Effector memory CD8-positive, alpha-beta T cell (primary cell): ENCODE data around the gene ARFIP1.
A peak's percentile ranks its signal among the peaks of the same experiment; 100 is the strongest.
"Not testable (repeated sequence)": the region's sequence is repeated elsewhere in the genome, so short reads cannot be mapped to it uniquely, and the experiment has no call there.

Experiments used
- ATAC-seq: fragments of 150-1000 bp; cut with Tn5 transposase; replicated peaks from 2 replicates; pipeline ENCODE4 v1.10.0; 2021; ENCODE audit warnings: mild to moderate bottlenecking, moderate library complexity
- DNase-seq, 3 experiments: peaks; one replicate each; pipeline ENCODE4 v3.0.0; 2021
- H3K27ac Mint-ChIP-seq, 2 donors: one replicate each; pipeline ENCODE4 v1.8.0; 2022; ENCODE audit warnings: mild to moderate bottlenecking in 2 of 2, mixed read lengths in 2 of 2, moderate library complexity in 2 of 2
- H3K27me3 Mint-ChIP-seq, 2 donors: one replicate each; pipeline ENCODE4 v1.8.0; 2022; ENCODE audit warnings: mixed read lengths in 2 of 2
- H3K36me3 Mint-ChIP-seq: one replicate; pipeline ENCODE4 v1.8.0; 2022; ENCODE audit warnings: mild to moderate bottlenecking, moderate library complexity, mixed read lengths; ENCODE audit not compliant: insufficient read depth
- H3K4me1 Mint-ChIP-seq, 2 donors: one replicate each; pipeline ENCODE4 v1.8.0; 2022; ENCODE audit warnings: low read depth in 2 of 2, mixed read lengths in 2 of 2
- H3K4me3 Mint-ChIP-seq, 2 donors: one replicate each; pipeline ENCODE4 v1.8.0; 2022; ENCODE audit warnings: mild to moderate bottlenecking in 2 of 2, mixed read lengths in 2 of 2, moderate library complexity in 2 of 2
- H3K9me3 Mint-ChIP-seq, 2 donors: one replicate each; pipeline ENCODE4 v1.8.0; 2022; ENCODE audit warnings: mixed read lengths in 2 of 2

ARFIP1 gene

DNA sequence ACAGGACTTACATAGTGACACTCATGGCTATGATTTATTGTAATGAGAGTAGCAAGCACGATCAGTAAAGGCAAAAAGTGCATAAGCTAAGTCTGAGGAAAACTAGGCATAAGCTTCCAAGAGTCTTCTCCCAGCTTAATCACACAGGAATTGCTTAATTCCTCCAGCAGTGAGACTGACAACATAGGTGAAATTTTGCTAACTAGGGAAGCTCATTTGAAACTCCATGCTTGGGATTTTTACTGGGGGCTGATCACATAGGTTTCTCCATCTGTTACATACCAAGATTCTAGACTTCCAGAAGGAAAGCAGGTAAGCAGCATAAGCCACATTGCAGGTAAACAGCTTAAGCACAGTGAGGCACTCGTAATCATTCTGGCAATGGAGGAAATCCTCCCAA lies 84.6 kb downstream of the ARFIP1 start:
- no peaks in the 10 kb centered on the region for H3K27me3 Mint-ChIP-seq
- H3K36me3 Mint-ChIP-seq: no peaks in the 10 kb centered on the region
- no peaks in the 10 kb centered on the region for H3K4me1 Mint-ChIP-seq
- no peak overlapping the region for H3K27ac Mint-ChIP-seq
- no peaks in the 10 kb centered on the region for H3K9me3 Mint-ChIP-seq
- ATAC-seq (no peak), DNase-seq (no peak)
- no peak overlapping the region for H3K4me3 Mint-ChIP-seq

DNA sequence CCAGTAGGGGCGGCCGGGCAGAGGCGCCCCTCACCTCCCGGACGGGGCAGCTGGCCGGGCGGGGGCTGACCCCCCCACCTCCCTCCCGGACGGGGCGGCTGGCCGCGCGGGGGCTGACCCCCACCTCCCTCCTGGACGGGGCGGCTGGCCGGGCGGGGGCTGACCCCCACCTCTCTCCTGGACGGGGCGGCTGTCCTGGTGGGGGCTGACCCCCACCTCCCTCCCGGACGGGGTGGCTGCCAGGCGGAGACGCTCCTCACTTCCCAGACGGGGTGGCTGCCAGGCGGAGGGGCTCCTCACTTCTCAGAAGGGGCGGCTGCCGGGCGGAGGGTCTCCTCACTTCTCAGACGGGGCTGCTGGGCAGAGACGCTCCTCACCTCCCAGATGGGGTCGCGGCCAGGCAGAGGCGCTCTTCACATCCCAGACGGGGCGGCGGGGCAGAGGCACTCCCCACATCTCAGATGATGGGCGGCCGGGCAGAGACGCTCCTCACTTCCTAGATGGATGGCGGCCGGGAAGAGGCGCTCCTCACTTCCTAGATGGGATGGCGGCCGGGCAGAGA lies 86.8 kb downstream of the ARFIP1 start:
- not testable (repeated sequence) for ATAC-seq, DNase-seq, H3K27me3 Mint-ChIP-seq, H3K9me3 Mint-ChIP-seq, H3K4me3 Mint-ChIP-seq, H3K4me1 Mint-ChIP-seq, H3K36me3 Mint-ChIP-seq, H3K27ac Mint-ChIP-seq

DNA sequence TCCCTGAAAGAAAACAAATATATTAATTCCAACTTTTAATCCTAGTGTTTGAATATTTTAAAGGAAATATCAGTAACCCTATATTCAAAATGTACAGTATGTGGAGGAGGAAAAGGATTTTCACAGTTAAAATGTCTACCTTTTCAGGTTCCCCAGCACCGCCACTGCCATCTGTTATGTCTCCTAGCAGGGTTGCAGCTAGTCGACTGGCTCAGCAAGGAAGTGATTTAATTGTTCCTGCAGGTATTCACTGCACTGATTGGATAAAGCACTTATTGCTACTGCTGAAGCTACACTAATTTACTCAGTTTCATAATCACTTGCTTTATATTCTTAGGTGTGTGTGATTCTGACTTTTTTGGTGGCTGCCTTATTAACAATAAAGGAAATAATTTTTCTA lies 90.9 kb downstream of the ARFIP1 start:
- ATAC-seq (no peak), DNase-seq (no peak)
- H3K4me3 Mint-ChIP-seq: no peak overlapping the region
- no peaks in the 10 kb centered on the region for H3K9me3 Mint-ChIP-seq
- no peak overlapping the region for H3K27ac Mint-ChIP-seq
- H3K36me3 Mint-ChIP-seq: peaks cover 3% of the 10 kb centered on the region
- no peaks in the 10 kb centered on the region for H3K4me1 Mint-ChIP-seq
- no peaks in the 10 kb centered on the region for H3K27me3 Mint-ChIP-seq

DNA sequence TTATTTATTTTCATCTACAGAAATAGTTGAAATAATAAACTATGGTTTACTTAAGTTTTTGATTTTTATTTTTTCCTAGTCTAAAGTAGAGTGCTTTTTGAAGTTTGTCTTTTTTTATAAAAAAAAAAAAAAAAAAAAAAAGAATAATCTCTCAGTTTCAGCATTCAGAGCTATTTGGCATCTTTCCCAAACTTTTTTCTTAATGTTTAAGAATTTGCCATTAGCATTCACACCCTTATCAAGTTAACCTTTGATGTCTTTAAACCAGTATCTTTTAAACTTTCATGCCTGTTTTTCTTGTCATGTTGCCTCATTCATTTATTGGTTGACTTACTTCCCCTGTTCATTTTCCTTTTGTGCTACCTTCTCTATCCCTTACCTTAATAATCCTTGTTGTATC lies 95.5 kb downstream of the ARFIP1 start:
- no peak for ATAC-seq
- H3K4me1 Mint-ChIP-seq: no peaks in the 10 kb centered on the region
- H3K36me3 Mint-ChIP-seq: peaks cover 9% of the 10 kb centered on the region
- no peak overlapping the region for H3K27ac Mint-ChIP-seq
- H3K4me3 Mint-ChIP-seq: no peak overlapping the region
- no peak for DNase-seq
- no peaks in the 10 kb centered on the region for H3K27me3 Mint-ChIP-seq
- no peaks in the 10 kb centered on the region for H3K9me3 Mint-ChIP-seq

DNA sequence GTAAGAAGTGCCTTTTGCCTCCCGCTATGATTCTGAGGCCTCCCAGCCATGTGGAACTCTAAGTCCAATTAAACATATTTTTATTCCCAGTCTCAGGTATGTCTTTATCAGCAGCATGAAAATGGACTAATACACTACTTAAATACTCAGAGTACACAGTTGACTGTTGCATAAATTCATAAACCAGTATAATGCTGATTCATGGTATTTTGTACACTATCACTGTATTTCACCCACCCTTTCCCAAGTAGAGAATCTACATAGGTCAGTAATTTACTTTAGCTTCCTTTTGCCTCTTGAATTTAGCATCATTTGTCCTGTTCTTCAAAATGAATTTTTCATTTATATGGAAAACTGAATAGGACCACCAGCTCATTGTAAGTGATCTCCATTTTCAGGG lies 98.1 kb downstream of the ARFIP1 start:
- no peak overlapping the region for H3K4me3 Mint-ChIP-seq
- H3K4me1 Mint-ChIP-seq: no peaks in the 10 kb centered on the region
- H3K27me3 Mint-ChIP-seq: no peaks in the 10 kb centered on the region
- DNase-seq (no peak), ATAC-seq (no peak)
- no peaks in the 10 kb centered on the region for H3K9me3 Mint-ChIP-seq
- H3K27ac Mint-ChIP-seq: no peak overlapping the region
- H3K36me3 Mint-ChIP-seq: peaks cover 12% of the 10 kb centered on the region

DNA sequence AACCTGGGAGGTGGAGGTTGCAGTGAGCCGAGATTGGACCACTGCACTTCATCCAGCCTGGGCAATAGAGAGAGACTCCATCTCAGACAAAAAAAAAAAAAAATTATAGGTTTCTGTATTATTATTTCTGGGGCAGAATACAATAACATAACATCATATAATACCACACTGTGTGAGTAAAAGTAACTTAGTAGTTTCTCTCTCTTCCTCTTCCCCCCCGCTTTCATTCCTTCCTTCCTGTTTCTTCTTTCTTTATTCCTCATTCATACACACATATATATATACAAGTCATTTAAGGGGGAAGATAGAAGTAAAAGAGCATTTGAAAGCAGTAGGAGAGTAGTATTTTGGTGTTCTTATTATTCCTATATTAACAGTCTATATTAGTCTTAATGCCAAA lies 100.5 kb downstream of the ARFIP1 start:
- Mint-ChIP-seq H3K36me3 (peaks cover 12% of the 10 kb centered on the region), H3K4me3 (no peak overlapping the region), H3K27ac (peak overlapping the region in 1 of 2 donors; percentile 2), H3K9me3 (no peaks in the 10 kb centered on the region), H3K4me1 (no peaks in the 10 kb centered on the region), H3K27me3 (no peaks in the 10 kb centered on the region)
- DNase-seq: no peak
- ATAC-seq: no peak

DNA sequence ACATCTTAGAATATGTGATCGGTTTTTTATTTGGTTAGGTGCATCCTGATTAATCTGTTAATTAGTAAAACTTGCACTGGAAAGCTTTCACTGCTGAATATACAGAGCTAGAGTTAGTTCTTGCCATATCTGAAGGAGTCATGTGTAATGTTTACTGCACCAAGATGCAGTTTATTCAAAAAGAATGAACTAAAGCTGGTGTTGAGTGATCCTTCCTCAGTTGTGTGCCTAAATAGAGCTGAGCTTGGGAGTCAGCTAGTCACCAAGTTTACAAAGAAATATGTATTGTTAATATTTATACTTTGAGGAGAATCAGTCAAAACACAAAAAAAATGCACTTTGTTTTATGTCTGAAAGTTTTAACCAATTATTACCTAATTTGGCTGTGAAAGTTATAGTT lies 102.2 kb downstream of the ARFIP1 start:
- no peaks in the 10 kb centered on the region for H3K27me3 Mint-ChIP-seq
- ATAC-seq: no peak
- DNase-seq: no peak
- H3K36me3 Mint-ChIP-seq: peaks cover 8% of the 10 kb centered on the region
- H3K9me3 Mint-ChIP-seq: no peaks in the 10 kb centered on the region
- no peaks in the 10 kb centered on the region for H3K4me1 Mint-ChIP-seq
- H3K4me3 Mint-ChIP-seq: no peak overlapping the region
- no peak overlapping the region for H3K27ac Mint-ChIP-seq

DNA sequence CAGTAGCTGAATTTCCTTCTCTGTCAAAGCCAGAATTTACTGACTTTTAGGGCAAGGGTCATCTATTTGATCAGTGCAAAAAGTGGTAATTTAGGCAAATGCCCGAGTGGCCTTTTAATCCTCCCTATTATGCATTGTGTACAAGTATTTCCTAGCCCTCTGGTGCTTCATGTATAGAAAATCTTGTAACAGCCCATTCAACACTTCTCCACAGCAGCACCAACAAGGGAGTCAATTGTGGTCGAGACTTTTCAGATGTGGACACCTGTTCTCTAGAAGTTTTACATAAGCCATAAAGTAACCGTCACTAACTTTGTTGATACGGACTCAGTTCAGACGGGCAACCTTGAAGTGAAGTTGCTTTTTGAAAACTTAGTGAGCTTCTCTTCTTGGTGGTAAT lies 105.4 kb downstream of the ARFIP1 start:
- ATAC-seq (no peak), DNase-seq (no peak)
- Mint-ChIP-seq H3K27ac (no peak overlapping the region), H3K9me3 (no peaks in the 10 kb centered on the region), H3K4me1 (no peaks in the 10 kb centered on the region), H3K4me3 (no peak overlapping the region), H3K27me3 (no peaks in the 10 kb centered on the region), H3K36me3 (peaks cover 4% of the 10 kb centered on the region)

DNA sequence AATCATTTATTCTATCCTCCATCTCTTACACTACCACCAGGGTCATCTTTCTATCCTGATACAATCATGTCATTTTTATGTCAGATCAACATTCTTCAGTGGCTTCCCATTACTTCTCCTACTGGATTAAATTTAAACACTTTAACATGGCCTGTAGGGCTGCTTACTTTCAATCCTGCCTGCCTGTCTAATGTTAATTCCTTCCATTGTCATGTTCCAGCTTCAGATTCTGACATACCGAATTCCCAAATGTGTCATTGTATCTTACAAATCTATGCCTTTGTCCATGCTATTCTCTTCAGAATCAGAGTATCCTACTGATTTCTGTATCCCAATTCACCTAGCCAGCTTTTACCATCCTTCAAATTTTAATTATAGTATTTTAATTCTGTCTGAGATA lies 106.4 kb downstream of the ARFIP1 start:
- Mint-ChIP-seq H3K9me3 (no peaks in the 10 kb centered on the region), H3K4me3 (no peak overlapping the region), H3K4me1 (no peaks in the 10 kb centered on the region), H3K27me3 (no peaks in the 10 kb centered on the region), H3K36me3 (no peaks in the 10 kb centered on the region), H3K27ac (no peak overlapping the region)
- no peak for ATAC-seq
- no peak for DNase-seq

DNA sequence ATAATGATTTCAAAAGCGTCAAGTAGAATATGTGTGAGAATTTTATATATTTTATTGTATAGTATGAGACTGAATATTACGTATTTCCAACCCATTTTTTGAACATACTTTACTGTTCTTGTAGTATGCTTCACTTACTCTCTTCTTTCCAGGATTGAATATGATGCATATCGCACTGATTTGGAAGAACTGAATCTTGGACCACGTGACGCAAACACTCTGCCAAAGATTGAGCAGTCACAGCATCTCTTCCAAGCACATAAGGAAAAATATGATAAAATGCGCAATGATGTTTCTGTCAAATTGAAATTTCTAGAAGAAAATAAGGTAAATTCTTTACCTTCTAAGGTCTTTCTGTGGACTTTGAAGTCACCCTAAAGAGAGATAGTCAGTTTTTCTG lies 108.2 kb downstream of the ARFIP1 start:
- Mint-ChIP-seq H3K27ac (no peak overlapping the region), H3K27me3 (no peaks in the 10 kb centered on the region), H3K9me3 (no peaks in the 10 kb centered on the region), H3K36me3 (peaks cover 4% of the 10 kb centered on the region), H3K4me3 (no peak overlapping the region), H3K4me1 (no peaks in the 10 kb centered on the region)
- DNase-seq (no peak), ATAC-seq (no peak)

DNA sequence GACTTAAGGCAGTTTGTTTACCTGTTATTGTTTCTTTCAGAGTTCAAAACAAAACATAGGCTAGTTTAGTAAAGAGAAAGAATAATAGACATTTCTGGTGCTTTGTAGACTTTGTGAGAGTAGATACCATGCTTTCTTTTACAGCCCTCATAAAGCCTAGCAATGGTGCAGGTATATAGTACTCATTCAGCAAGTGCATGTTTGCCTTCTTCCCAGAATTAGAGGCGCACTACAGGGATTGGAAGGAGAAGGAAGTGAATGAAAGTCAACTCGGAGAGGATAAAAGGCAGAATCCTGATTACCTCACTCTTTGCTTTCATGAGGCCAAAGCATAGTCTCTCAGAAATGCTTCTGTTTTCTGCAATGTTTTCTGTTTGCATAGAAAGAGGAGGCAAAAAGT lies 113.2 kb downstream of the ARFIP1 start:
- Mint-ChIP-seq H3K4me1 (peaks cover 0 to 4% of the 10 kb centered on the region in 2 donors), H3K4me3 (no peak overlapping the region), H3K27ac (peak overlapping the region in 1 of 2 donors; percentile 13), H3K9me3 (no peaks in the 10 kb centered on the region), H3K27me3 (no peaks in the 10 kb centered on the region), H3K36me3 (peaks cover 8% of the 10 kb centered on the region)
- ATAC-seq: no peak
- no peak for DNase-seq

DNA sequence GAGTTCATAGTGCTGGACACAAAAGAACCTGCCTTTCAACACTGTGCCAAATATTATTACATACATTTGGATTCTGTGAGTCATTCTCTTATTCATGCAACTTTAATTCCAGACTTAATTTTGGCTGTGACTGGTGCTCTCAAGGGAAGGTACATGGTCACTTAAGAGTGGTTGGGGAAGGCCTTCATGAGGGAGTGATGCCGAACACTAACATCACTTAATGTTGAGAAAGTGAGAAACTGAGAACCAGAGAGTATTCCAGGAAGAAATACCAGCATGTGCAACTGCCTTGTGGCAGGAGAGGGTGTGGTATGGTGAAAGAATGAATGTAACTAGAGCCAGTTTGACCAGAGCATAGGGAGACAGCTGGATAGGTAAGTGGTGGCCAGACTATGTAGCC lies 114.9 kb downstream of the ARFIP1 start:
- Mint-ChIP-seq H3K4me3 (no peak overlapping the region), H3K9me3 (no peaks in the 10 kb centered on the region), H3K4me1 (peaks cover 0 to 4% of the 10 kb centered on the region in 2 donors), H3K36me3 (peaks cover 10% of the 10 kb centered on the region), H3K27ac (no peak overlapping the region), H3K27me3 (no peaks in the 10 kb centered on the region)
- ATAC-seq (no peak), DNase-seq (no peak)

DNA sequence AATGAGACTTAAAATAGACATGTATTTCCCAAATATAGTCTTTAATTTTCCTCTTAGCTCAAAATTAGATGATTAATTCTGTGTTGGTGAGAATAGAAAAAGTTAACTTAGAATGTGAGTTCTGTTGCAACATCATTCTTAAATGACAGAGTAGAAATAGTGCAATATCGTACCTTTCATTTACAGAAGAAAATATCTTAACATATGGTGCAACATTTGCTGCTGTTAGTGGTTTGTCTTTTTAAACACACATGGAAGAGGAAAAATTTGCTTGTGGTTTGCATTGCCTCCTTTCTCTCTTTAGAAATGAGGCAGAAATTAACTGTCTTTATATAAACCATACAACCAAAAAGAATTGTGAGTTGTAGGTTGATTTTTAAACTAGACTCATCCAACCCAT lies 117.1 kb downstream of the ARFIP1 start:
- H3K4me3 Mint-ChIP-seq: no peak overlapping the region
- H3K27me3 Mint-ChIP-seq: no peaks in the 10 kb centered on the region
- DNase-seq (no peak), ATAC-seq (no peak)
- H3K4me1 Mint-ChIP-seq: peaks cover 0 to 4% of the 10 kb centered on the region in 2 donors
- H3K36me3 Mint-ChIP-seq: peaks cover 10% of the 10 kb centered on the region
- H3K27ac Mint-ChIP-seq: no peak overlapping the region
- H3K9me3 Mint-ChIP-seq: no peaks in the 10 kb centered on the region

DNA sequence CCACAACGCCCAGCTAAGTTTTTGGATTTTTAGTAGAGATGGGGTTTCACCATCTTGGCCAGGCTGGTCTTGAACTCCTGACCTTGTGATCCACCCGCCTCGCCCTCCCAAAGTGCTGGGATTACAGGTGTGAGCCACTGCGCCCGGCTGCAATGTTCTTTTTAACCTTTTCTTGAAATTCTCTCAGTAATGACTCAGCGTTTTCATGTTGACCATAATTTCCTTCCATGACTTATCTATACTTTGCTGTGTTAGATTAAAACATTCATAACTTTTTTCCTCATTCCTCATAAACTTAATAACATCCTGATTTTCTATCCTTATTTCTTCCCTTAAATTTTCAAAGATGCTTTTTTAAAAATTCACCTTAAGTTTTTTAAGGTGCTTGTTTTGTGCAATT lies 118.4 kb downstream of the ARFIP1 start:
- H3K36me3 Mint-ChIP-seq, H3K27me3 Mint-ChIP-seq, ATAC-seq, H3K4me1 Mint-ChIP-seq, DNase-seq, H3K4me3 Mint-ChIP-seq, H3K27ac Mint-ChIP-seq, H3K9me3 Mint-ChIP-seq: not testable (repeated sequence)

DNA sequence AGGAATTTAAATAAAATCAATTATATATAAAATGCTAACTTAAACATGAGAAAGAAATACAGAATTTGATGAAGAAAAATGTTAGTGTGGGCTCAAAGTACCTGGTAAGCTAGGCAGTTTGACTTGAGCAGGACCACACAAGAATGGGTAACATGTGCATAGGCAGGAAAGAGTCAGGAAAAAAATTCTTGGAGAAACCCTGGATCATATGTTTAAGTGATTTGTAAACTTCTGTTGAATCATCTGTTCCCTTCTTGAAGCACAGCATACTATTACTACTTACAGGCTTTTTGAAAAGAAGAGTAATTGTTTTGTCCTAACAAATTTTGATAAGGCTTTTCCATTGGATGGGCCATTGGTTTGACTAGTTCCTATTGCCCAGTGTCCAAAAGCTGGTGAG lies 118.9 kb downstream of the ARFIP1 start:
- no peak for ATAC-seq
- H3K4me3 Mint-ChIP-seq: no peak overlapping the region
- H3K27ac Mint-ChIP-seq: no peak overlapping the region
- DNase-seq: no peak
- no peaks in the 10 kb centered on the region for H3K9me3 Mint-ChIP-seq
- H3K4me1 Mint-ChIP-seq: peaks cover 0 to 4% of the 10 kb centered on the region in 2 donors
- no peaks in the 10 kb centered on the region for H3K27me3 Mint-ChIP-seq
- H3K36me3 Mint-ChIP-seq: peaks cover 3% of the 10 kb centered on the region
